ENCODE results near the gene ARHGAP25.

The ARHGAP25 gene

GRCh38 chr2:68770271-68771111 is 35.9 kb downstream of the ARHGAP25 start:
- TF ChIP-seq TAF1 (IDR thresholded peaks at IDR 0.05; ENCODE audit: borderline replicate concordance, low read depth, low read length) (no peak), POLR2A (IDR thresholded peaks at IDR 0.05; ENCODE audit: low read depth, low read length) (no peak), POLR2AphosphoS5 (IDR thresholded peaks at IDR 0.05; ENCODE audit: low read depth, low read length) (no peak)
- DNase-seq (ENCODE audit: insufficient read length), result no peak
- peak; percentile 79 for FAIRE-seq

GRCh38 chr2:68771211-68771751 is 36.7 kb downstream of the ARHGAP25 start:
- DNase-seq (ENCODE audit: insufficient read length), result no peak
- TF ChIP-seq POLR2A (IDR thresholded peaks at IDR 0.05; ENCODE audit: low read depth, low read length) (no peak), TAF1 (IDR thresholded peaks at IDR 0.05; ENCODE audit: borderline replicate concordance, low read depth, low read length) (no peak), POLR2AphosphoS5 (IDR thresholded peaks at IDR 0.05; ENCODE audit: low read depth, low read length) (no peak)
- FAIRE-seq, result peak; percentile 38

GRCh38 chr2:68772109-68772508 is 37.5 kb downstream of the ARHGAP25 start:
- TF ChIP-seq TAF1 (IDR thresholded peaks at IDR 0.05; ENCODE audit: borderline replicate concordance, low read depth, low read length) (no peak), POLR2A (IDR thresholded peaks at IDR 0.05; ENCODE audit: low read depth, low read length) (no peak), POLR2AphosphoS5 (IDR thresholded peaks at IDR 0.05; ENCODE audit: low read depth, low read length) (no peak)
- FAIRE-seq (peak; percentile 74), DNase-seq (ENCODE audit: insufficient read length) (no peak)

GRCh38 chr2:68774569-68775271 is 40.1 kb downstream of the ARHGAP25 start:
- TF ChIP-seq POLR2A (IDR thresholded peaks at IDR 0.05; ENCODE audit: low read depth, low read length) (peak; percentile 60; the same call in 1 of the 2 replicates), POLR2AphosphoS5 (IDR thresholded peaks at IDR 0.05; ENCODE audit: low read depth, low read length) (peak; percentile 74), TAF1 (IDR thresholded peaks at IDR 0.05; ENCODE audit: borderline replicate concordance, low read depth, low read length) (peak; percentile 32; the same call in 1 of the 2 replicates)
- DNase-seq (ENCODE audit: insufficient read length), result peak; percentile 67
- peak; percentile 92 for FAIRE-seq

- DNase-seq (ENCODE audit: insufficient read length), result no peak
- peak; percentile 61 for FAIRE-seq
- TF ChIP-seq TAF1 (IDR thresholded peaks at IDR 0.05; ENCODE audit: borderline replicate concordance, low read depth, low read length) (no peak), POLR2A (IDR thresholded peaks at IDR 0.05; ENCODE audit: low read depth, low read length) (no peak), POLR2AphosphoS5 (IDR thresholded peaks at IDR 0.05; ENCODE audit: low read depth, low read length) (no peak)
Observed at GRCh38 chr2:68775272-68775842, 40.7 kb downstream of the ARHGAP25 start.

- DNase-seq (ENCODE audit: insufficient read length) (no peak), FAIRE-seq (no peak)
- TF ChIP-seq TAF1 (IDR thresholded peaks at IDR 0.05; ENCODE audit: borderline replicate concordance, low read depth, low read length) (no peak), POLR2A (IDR thresholded peaks at IDR 0.05; ENCODE audit: low read depth, low read length) (no peak), POLR2AphosphoS5 (IDR thresholded peaks at IDR 0.05; ENCODE audit: low read depth, low read length) (no peak)
Observed at GRCh38 chr2:68776124-68776523, 41.5 kb downstream of the ARHGAP25 start.

- peak; percentile 85 for FAIRE-seq
- no peak for DNase-seq (ENCODE audit: insufficient read length)
- TF ChIP-seq POLR2A (IDR thresholded peaks at IDR 0.05; ENCODE audit: low read depth, low read length), result no peak
- no peak for TF ChIP-seq TAF1 (IDR thresholded peaks at IDR 0.05; ENCODE audit: borderline replicate concordance, low read depth, low read length)
- TF ChIP-seq POLR2AphosphoS5 (IDR thresholded peaks at IDR 0.05; ENCODE audit: low read depth, low read length), result no peak
Observed at GRCh38 chr2:68779595-68779994, 45.0 kb downstream of the ARHGAP25 start.

- no peak for FAIRE-seq
- DNase-seq (ENCODE audit: insufficient read length), result no peak
- TF ChIP-seq POLR2A (IDR thresholded peaks at IDR 0.05; ENCODE audit: low read depth, low read length), result no peak
Observed at GRCh38 chr2:68784188-68784587, 49.6 kb downstream of the ARHGAP25 start.

GRCh38 chr2:68784915-68785314 is 50.3 kb downstream of the ARHGAP25 start:
- FAIRE-seq, result peak; percentile 9
- no peak for DNase-seq (ENCODE audit: insufficient read length)
- TF ChIP-seq POLR2A (IDR thresholded peaks at IDR 0.05; ENCODE audit: low read depth, low read length), result no peak
- TF ChIP-seq TAF1 (IDR thresholded peaks at IDR 0.05; ENCODE audit: borderline replicate concordance, low read depth, low read length), result no peak
- no peak for TF ChIP-seq POLR2AphosphoS5 (IDR thresholded peaks at IDR 0.05; ENCODE audit: low read depth, low read length)

- DNase-seq (ENCODE audit: insufficient read length), result no peak
- no peak for TF ChIP-seq POLR2A (IDR thresholded peaks at IDR 0.05; ENCODE audit: low read depth, low read length)
- no peak for TF ChIP-seq POLR2AphosphoS5 (IDR thresholded peaks at IDR 0.05; ENCODE audit: low read depth, low read length)
- no peak for TF ChIP-seq TAF1 (IDR thresholded peaks at IDR 0.05; ENCODE audit: borderline replicate concordance, low read depth, low read length)
- no peak for FAIRE-seq
Observed at GRCh38 chr2:68787356-68787755, 52.7 kb downstream of the ARHGAP25 start.

GRCh38 chr2:68789603-68790002 is 55.0 kb downstream of the ARHGAP25 start:
- TF ChIP-seq TAF1 (IDR thresholded peaks at IDR 0.05; ENCODE audit: borderline replicate concordance, low read depth, low read length) (no peak), POLR2AphosphoS5 (IDR thresholded peaks at IDR 0.05; ENCODE audit: low read depth, low read length) (peak; percentile 95)
- DNase-seq (ENCODE audit: insufficient read length) (peak; percentile 57), FAIRE-seq (peak; percentile 99)

Data from GM12892 (cell line).